Neural cell (in vitro differentiated cells): ENCODE data around the gene MPL. TPM values are rescaled to one million over a fixed set of nuclear protein-coding genes. Genes with fewer than 3 reads are reported as not detected.

Source experiments
- H2AFZ ChIP-seq: fragments of 200-600, 300-800 bp; sonication (generic), shearing (Covaris generic); 2 replicates; pipeline ENCODE4 v1.6.0; 2014; ENCODE audit warnings: low read depth, mild to moderate bottlenecking, antibody characterized with exemption, low read length, moderate library complexity
- H3F3A ChIP-seq: fragments of 200-600 bp; shearing (Covaris generic); 2 replicates; pipeline ENCODE4 v1.6.1; 2016; ENCODE audit warnings: mild to moderate bottlenecking, moderate library complexity, mixed read lengths, antibody characterized with exemption, low read length; ENCODE audit not compliant: insufficient read depth, poor library complexity, severe bottlenecking
- H3K27ac ChIP-seq: fragments of 200-600, 300-800 bp; sonication (generic), shearing (Covaris generic); 2 replicates; pipeline ENCODE4 v1.5.1; 2014; ENCODE audit warnings: mild to moderate bottlenecking, low read length, moderate library complexity
- H3K27me3 ChIP-seq: fragments of 300-800, 200-600 bp; sonication (generic), shearing (Covaris generic); 2 replicates; pipeline ENCODE4 v1.6.0; 2014; ENCODE audit warnings: mild to moderate bottlenecking, low read depth, low read length, moderate library complexity; ENCODE audit not compliant: insufficient read depth
- H3K36me3 ChIP-seq: fragments of 300-800, 200-600 bp; sonication (generic), shearing (Covaris generic); 2 replicates; pipeline ENCODE4 v1.5.1; 2014; ENCODE audit warnings: mild to moderate bottlenecking, antibody characterized with exemption, low read length, moderate library complexity; ENCODE audit not compliant: insufficient read depth
- H3K4me2 ChIP-seq: fragments of 300-800, 200-600 bp; sonication (generic), shearing (Covaris generic); 2 replicates; pipeline ENCODE4 v1.6.0; 2014; ENCODE audit warnings: mild to moderate bottlenecking, low read length
- H3K4me3 ChIP-seq: fragments of 300-800, 200-600 bp; sonication (generic), shearing (Covaris generic); 2 replicates; pipeline ENCODE4 v1.5.1; 2014; ENCODE audit warnings: mild to moderate bottlenecking, low read length, moderate library complexity
- H3K79me2 ChIP-seq: fragments of 200-600 bp; shearing (Covaris generic); replicated peaks from 2 replicates; pipeline ENCODE4 v1.6.0; 2014; ENCODE audit warnings: mild to moderate bottlenecking, low read length, moderate library complexity; ENCODE audit not compliant: insufficient read depth
- H3K9ac ChIP-seq: fragments of 300-800, 200-600 bp; sonication (generic), shearing (Covaris generic); 2 replicates; pipeline ENCODE4 v1.6.1; 2016; ENCODE audit warnings: mild to moderate bottlenecking, low read length, mixed read lengths
- H3K9me2 ChIP-seq: fragments of 200-600 bp; shearing (Covaris generic); 2 replicates; pipeline ENCODE4 v1.6.1; 2016; ENCODE audit warnings: mild to moderate bottlenecking, low read length, mixed read lengths; ENCODE audit not compliant: insufficient read depth
- H3K9me3 ChIP-seq: fragments of 200-600, 300-800 bp; sonication (generic), shearing (Covaris generic); 2 replicates; pipeline ENCODE4 v1.6.1; 2016; ENCODE audit warnings: mild to moderate bottlenecking, mixed run types, low read length, moderate library complexity, mixed read lengths
- H4K20me1 ChIP-seq: fragments of 200-600 bp; shearing (Covaris generic); 2 replicates; pipeline ENCODE4 v1.6.1; 2016; ENCODE audit warnings: mild to moderate bottlenecking, mixed run types; ENCODE audit not compliant: insufficient read depth
- CTCF ChIP-seq: fragments of 450-650 bp; IDR thresholded peaks from 2 replicates; pipeline ENCODE4 v1.5.1; 2014; ENCODE audit warnings: antibody characterized with exemption, mild to moderate bottlenecking, moderate library complexity; ENCODE audit not compliant: poor library complexity, severe bottlenecking
- EP300 ChIP-seq: fragments of 450-650 bp; conservative IDR thresholded peaks from 2 replicates; pipeline ENCODE4 v1.6.1; 2014; ENCODE audit warnings: antibody characterized with exemption, mild to moderate bottlenecking, moderate library complexity; ENCODE audit not compliant: poor library complexity, severe bottlenecking
- EZH2 ChIP-seq: fragments of 200-600, 300-800 bp; shearing (Covaris generic), sonication (generic); IDR thresholded peaks from 2 replicates; pipeline ENCODE4 v1.6.1; 2014; ENCODE audit warnings: antibody characterized with exemption, low read length, borderline replicate concordance, mild to moderate bottlenecking; ENCODE audit not compliant: insufficient read depth, poor library complexity, severe bottlenecking
- MXI1 ChIP-seq: fragments of 450-650 bp; conservative IDR thresholded peaks from 2 replicates; pipeline ENCODE4 v1.6.1; 2014; ENCODE audit warnings: antibody characterized with exemption, mild to moderate bottlenecking; ENCODE audit not compliant: poor library complexity, severe bottlenecking
- POLR2AphosphoS5 ChIP-seq: IDR thresholded peaks from 2 replicates; pipeline ENCODE4 v1.6.1; 2012
- RAD21 ChIP-seq: fragments of 450-650 bp; conservative IDR thresholded peaks from 2 replicates; pipeline ENCODE4 v1.6.1; 2014; ENCODE audit warnings: antibody characterized with exemption, mild to moderate bottlenecking, moderate library complexity
- REST ChIP-seq: IDR thresholded peaks from 2 replicates; pipeline ENCODE4 v1.6.1; 2012; ENCODE audit warnings: borderline replicate concordance
- SMC3 ChIP-seq: fragments of 450-650 bp; conservative IDR thresholded peaks from 2 replicates; pipeline ENCODE4 v1.6.1; 2014; ENCODE audit warnings: antibody characterized with exemption, mild to moderate bottlenecking, moderate library complexity; ENCODE audit not compliant: poor library complexity
- TAF1 ChIP-seq: IDR thresholded peaks from 2 replicates; pipeline ENCODE4 v1.6.1; 2012; ENCODE audit warnings: low read depth
- polyA plus RNA-seq: library from polyadenylated mRNA; depleted of rRNA; stranded (reverse); fragments of >200 nt; gene quantifications from 2 replicates; pipeline ENCODE4 v1.2.3, GENCODE V29; 2014

Gene MPL
- polyA plus RNA-seq, 1 donor from 2014 or later: not detected

GRCh38 chr1:43363283-43363934, 25.8 kb downstream of the MPL start:
- H3F3A ChIP-seq: no peaks in the 10 kb centered on the region
- H3K27me3 ChIP-seq: no peaks in the 10 kb centered on the region
- no peaks in the 10 kb centered on the region for H4K20me1 ChIP-seq
- H3K9me2 ChIP-seq: no peaks in the 10 kb centered on the region
- no peak for TF ChIP-seq TAF1
- no peak for TF ChIP-seq REST
- no peak for TF ChIP-seq MXI1
- no peak for TF ChIP-seq EZH2
- no peak for TF ChIP-seq EP300
- TF ChIP-seq RAD21: no peak
- no peak for TF ChIP-seq POLR2AphosphoS5
- TF ChIP-seq CTCF: no peak
- no peak overlapping the region for H3K4me3 ChIP-seq
- no peaks in the 10 kb centered on the region for H3K9me3 ChIP-seq
- no peak overlapping the region for H3K9ac ChIP-seq
- no peaks in the 10 kb centered on the region for H3K36me3 ChIP-seq
- H3K27ac ChIP-seq: no peak overlapping the region
- no peak overlapping the region for H2AFZ ChIP-seq
- H3K4me2 ChIP-seq: no peak overlapping the region
- H3K79me2 ChIP-seq: peaks cover 6% of the 10 kb centered on the region

GRCh38 chr1:43363935-43364525, 26.4 kb downstream of the MPL start:
- Histone ChIP-seq H3K36me3 (no peaks in the 10 kb centered on the region), H3K79me2 (peaks cover 10% of the 10 kb centered on the region), H3K27me3 (no peaks in the 10 kb centered on the region), H3K4me2 (no peak overlapping the region), H3K9me2 (no peaks in the 10 kb centered on the region), H3F3A (no peaks in the 10 kb centered on the region), H3K4me3 (no peak overlapping the region), H3K9me3 (no peaks in the 10 kb centered on the region), H2AFZ (no peak overlapping the region), H3K9ac (no peak overlapping the region), H4K20me1 (no peaks in the 10 kb centered on the region), H3K27ac (no peak overlapping the region)
- TF ChIP-seq EP300 (no peak), REST (no peak), SMC3 (no peak), TAF1 (no peak), RAD21 (no peak), POLR2AphosphoS5 (no peak), CTCF (no peak), MXI1 (no peak), EZH2 (no peak)
